HK-2 (cell line): ENCODE data around the gene NUDT1.

Experiments used
- DNase-seq: peaks from one replicate; pipeline ENCODE4 v3.0.0-alpha.2; 2018; ENCODE audit not compliant: unreplicated experiment

NUDT1 gene

GRCh38 chr7:2299131-2299829 lies 57.3 kb downstream of the NUDT1 start:
- no peak for DNase-seq

DNA sequence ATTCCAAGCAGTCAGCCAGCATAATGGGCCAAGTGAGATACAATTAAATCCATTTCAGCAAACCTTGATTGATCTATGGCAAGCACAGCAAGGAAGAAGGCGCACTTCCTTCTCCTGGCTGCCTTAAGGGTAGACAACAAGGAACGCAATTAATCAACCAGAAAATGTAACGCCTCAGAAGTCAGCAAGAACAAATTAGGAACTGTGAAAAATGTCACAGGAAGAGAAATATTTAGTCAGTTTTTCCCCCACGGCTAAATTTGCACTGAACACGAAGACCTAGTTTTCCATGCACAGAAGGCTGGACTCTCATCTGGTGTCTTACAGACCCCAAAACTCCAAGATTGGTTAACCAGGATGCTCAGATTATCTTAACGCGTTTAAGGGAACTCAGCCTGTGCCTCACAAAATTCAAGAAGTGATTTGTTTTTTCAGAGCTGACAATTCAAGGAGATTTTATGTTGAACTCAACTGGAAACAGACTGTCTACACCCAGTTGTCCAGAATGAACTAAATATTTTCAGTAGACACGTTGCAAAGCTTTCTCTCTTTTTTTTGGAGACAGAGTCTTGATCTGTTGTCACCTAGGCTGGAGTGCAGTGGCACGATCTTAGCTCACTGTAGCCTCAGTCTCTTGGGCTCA lies 58.0 kb downstream of the NUDT1 start:
- DNase-seq = no peak
